Adrenal gland (tissue), 12 donors: Measurements from ENCODE around the gene GRID1. TPM values are rescaled to one million over a fixed set of nuclear protein-coding genes. Genes with fewer than 3 reads are reported as not detected.

Source experiments
- DNase-seq, 7 donors: peaks; one replicate each; pipeline ENCODE4 v3.0.0-alpha.2; 2019 to 2020
- H3K27ac ChIP-seq, 5 donors: fragments of 200-600 bp; sonication (generic) in 4 of 5; 1 replicate in 3 of 5; 2 replicates in 2 of 5; pipeline versions ENCODE4 v1.5.1 to v1.8.0; 2016 to 2020; ENCODE audit warnings: mild to moderate bottlenecking in 1 of 5
- H3K27me3 ChIP-seq: fragments of 200-600 bp; 2 replicates; pipeline ENCODE4 v1.8.0; 2021
- H3K36me3 ChIP-seq, 2 donors: fragments of 200-600 bp; replicated peaks in 1 of 2; 1 replicate in 1 of 2; 2 replicates in 1 of 2; pipeline versions ENCODE4 v1.5.1 to v1.8.0; 2018 to 2022
- H3K4me1 ChIP-seq, 2 donors: fragments of 200-600 bp; replicated peaks in 1 of 2; 1 replicate in 1 of 2; 2 replicates in 1 of 2; pipeline versions ENCODE4 v1.5.1 to v1.8.0; 2018 to 2021
- H3K4me3 ChIP-seq, 4 donors: fragments of 200-600 bp; sonication (generic) in 3 of 4; one replicate each; pipeline ENCODE4 v1.5.1; 2016 to 2018
- H3K9me3 ChIP-seq, 3 donors: fragments of 200-600 bp; sonication (generic) in 1 of 3; replicated peaks in 1 of 3; 1 replicate in 2 of 3; 2 replicates in 1 of 3; pipeline versions ENCODE4 v1.5.1 to v1.8.0; 2016 to 2021
- CTCF ChIP-seq, 6 experiments: fragments of 450-650 bp in 4 of 6; fragments of 200-600 bp in 2 of 6; sonication (generic) in 1 of 6; IDR thresholded peaks; 1 replicate in 5 of 6; 2 replicates in 1 of 6; pipeline versions ENCODE4 v1.5.1 to v1.8.0; 2016 to 2021; ENCODE audit warnings: antibody characterized with exemption in 6 of 6, mild to moderate bottlenecking in 2 of 6, moderate library complexity in 1 of 6
- POLR2A ChIP-seq, 2 donors: fragments of 450-650 bp; IDR thresholded peaks; one replicate each; pipeline ENCODE4 v1.6.1; 2017; ENCODE audit warnings: antibody characterized with exemption in 2 of 2, mild to moderate bottlenecking in 2 of 2, moderate library complexity in 1 of 2
- WGBS, 4 donors: extraction: QIAGEN DNeasy Blood & Tissue Kit in 2 of 4; methylation state at CpG; one replicate each; pipeline versions ENCODE4 v1.1.5 to v1.1.7; 2013 to 2017; 5-methylcytosine and 5-hydroxymethylcytosine counted together
- intact Hi-C, 2 donors: fragments of 100-400 bp; cut with DNase I; formaldehyde crosslinking; loops; one replicate each; pipeline versions ENCODE4 v1.14.1 to v1.15.0; 2022 to 2023
- polyA plus RNA-seq, 3 donors: library from polyadenylated mRNA; stranded (reverse); fragments of 200-250 nt in 2 of 3; fragments of 350-450 nt in 1 of 3; fragmentation: Illumina TruSeq in 1 of 3; extraction: RNeasy Lipid Tissue Mini Kit (QIAGEN cat#74804) in 1 of 3; gene quantifications; one replicate each; pipeline ENCODE4 v1.2.3, GENCODE V29; 2013 to 2014
- total RNA-seq, 9 donors: library from RNA; depleted of rRNA in 4 of 9; stranded (reverse); fragments of >200 nt in 4 of 9; fragments of 120-200 nt in 1 of 9; fragmentation: NEBNext Ultra II Directional in 1 of 9; extraction: Animal tissue kit (Norgen Biotek cat#: 25700) in 1 of 9; gene quantifications; one replicate each; pipeline versions ENCODE4 v1.1.0 to v1.2.4, GENCODE V29; 2013 to 2023
- donor health status: healthy with polysubstance abuse.
- donor health status: Bipolar disorder and iron deficiency.
- donor health status: DM: yes; HTN: yes; CAD: no.
- donor health status: DM: no; HTN: no; CAD: no.
- donor health status: DM: no; HTN: no; CAD: no.
- donor health status: DM: yes; HTN: yes; CAD: no.

GRID1 gene
- total and polyA plus RNA-seq, 12 donors: 2.2 to 8.0 (median 4.1) TPM

DNA sequence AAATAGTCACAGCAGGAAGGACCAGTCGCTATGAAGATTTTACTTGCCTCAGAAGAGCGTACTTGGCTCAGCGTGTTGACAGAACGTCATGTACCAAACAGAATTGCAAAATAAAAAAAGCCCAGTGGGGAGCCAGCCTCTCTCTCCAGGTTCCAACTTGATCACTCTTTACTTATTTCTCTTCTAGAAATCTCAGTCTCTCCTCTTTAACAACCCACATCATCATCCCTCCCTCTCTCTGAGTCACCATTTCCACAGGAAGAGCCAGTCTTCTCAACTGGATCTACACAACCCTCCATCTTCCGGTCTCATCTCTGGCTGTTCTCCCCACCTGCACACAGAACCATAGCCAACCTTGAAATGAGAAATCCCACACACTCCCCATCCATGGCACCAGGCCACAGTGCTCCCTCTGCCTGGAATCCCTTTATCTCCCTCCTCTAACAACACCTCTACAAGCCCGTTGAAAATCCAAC is 718.3 kb downstream of the GRID1 start:
- H3K27me3 ChIP-seq: no peaks in the 10 kb centered on the region
- no peak for TF ChIP-seq POLR2A (IDR thresholded peaks at IDR 0.05)
- no peak for TF ChIP-seq CTCF (IDR thresholded peaks at IDR 0.05)
- intact Hi-C loops: no loop called here
- no peak overlapping the region for H3K27ac ChIP-seq
- WGBS, 4 donors: 84 to 95% (median 93%) methylated on average over 6 of the region's 6 CpGs
- H3K9me3 ChIP-seq: no peaks in the 10 kb centered on the region
- no peaks in the 10 kb centered on the region for H3K4me1 ChIP-seq
- no peak for DNase-seq
- H3K4me3 ChIP-seq: no peak overlapping the region
- H3K36me3 ChIP-seq: no peaks in the 10 kb centered on the region

- H3K27ac ChIP-seq: no peak overlapping the region
Observed at GRCh38 chr10:85647741-85648140, 718.9 kb downstream of the GRID1 start.

DNA sequence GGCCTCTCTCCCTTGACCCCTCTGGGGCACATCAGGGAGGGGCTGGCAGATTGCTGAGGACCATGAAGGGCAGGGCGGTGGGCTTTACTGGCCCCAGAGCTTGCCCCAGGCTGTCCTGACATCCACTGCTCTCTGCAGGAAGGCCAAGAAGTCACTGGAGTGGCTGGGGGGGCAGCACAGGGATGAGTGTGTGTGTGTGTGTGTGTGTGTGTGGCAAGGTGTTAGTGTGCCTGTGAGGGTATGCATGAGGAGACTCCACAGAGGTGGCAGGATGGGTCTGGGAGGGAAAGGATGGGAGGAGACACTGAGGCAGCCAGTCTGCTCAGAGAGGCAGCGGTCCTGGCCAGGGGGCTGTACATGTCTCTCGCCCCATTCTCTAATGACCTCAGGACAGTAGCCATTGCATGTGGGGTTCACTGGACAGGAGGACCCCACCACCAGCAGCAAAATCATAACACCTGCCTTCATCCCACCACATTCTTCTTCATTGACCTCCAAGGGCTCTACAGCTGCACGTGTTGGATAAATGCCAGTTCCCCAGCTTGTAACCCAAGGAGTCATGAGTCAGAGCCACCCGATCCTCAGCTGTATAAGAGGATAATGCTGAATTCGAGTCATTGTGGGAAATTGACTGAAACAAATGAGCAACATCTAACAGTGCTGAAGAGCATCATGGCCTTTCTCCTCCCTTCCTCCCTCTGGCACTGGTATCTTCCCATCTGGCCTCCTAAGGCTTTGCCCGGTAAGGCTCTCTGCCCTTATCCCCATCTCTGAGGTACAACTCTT is 720.5 kb downstream of the GRID1 start:
- 79 to 96% (median 81%) methylated on average over 7 of the region's 7 CpGs for WGBS, 4 donors

More at GRCh38 chr10:85647741-85648140, 718.9 kb downstream of the GRID1 start:
- Histone ChIP-seq H3K9me3 (no peaks in the 10 kb centered on the region), H3K4me1 (peaks cover under 1 to 2% of the 10 kb centered on the region in 2 donors), H3K36me3 (no peaks in the 10 kb centered on the region), H3K27me3 (no peaks in the 10 kb centered on the region), H3K4me3 (no peak overlapping the region)
- intact Hi-C loops: no loop called here
- WGBS, 4 donors: 91 to 97% (median 93%) methylated on average over 5 of the region's 5 CpGs
- no peak for DNase-seq
- no peak for TF ChIP-seq CTCF (IDR thresholded peaks at IDR 0.05)
- TF ChIP-seq POLR2A (IDR thresholded peaks at IDR 0.05): no peak

DNA sequence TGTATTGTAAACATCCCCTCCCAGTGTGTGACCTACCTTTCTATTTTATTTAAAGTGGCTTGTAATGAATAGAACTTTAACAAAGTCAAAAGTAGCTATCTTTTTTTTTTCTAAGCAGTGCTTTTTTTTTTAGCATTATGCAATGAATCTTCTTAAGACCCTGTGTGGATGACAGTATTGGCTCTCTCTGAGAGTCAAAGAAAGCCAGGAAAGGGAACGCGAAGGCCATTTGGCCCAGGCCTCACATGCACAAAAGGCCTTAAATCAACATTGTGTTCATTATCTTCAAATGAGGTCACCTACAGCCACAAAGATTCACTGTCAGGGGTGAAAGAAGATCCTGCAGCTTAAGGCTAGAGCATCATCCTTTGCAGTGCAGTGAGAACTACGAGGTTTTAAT is 721.5 kb downstream of the GRID1 start:
- no peaks in the 10 kb centered on the region for H3K27me3 ChIP-seq
- H3K4me3 ChIP-seq: no peak overlapping the region
- 24 to 33% (median 30%) methylated on average over 3 of the region's 3 CpGs for WGBS, 4 donors
- peak in 2 of 7 donors; percentile 9 to 32 for DNase-seq
- H3K9me3 ChIP-seq: no peaks in the 10 kb centered on the region
- intact Hi-C loops: no loop called here
- no peaks in the 10 kb centered on the region for H3K36me3 ChIP-seq
- TF ChIP-seq CTCF (IDR thresholded peaks at IDR 0.05): no peak
- no peak overlapping the region for H3K27ac ChIP-seq
- H3K4me1 ChIP-seq: peaks cover 7 to 10% of the 10 kb centered on the region in 2 donors

More for the DNA sequence above, 720.5 kb downstream of the GRID1 start:
- Histone ChIP-seq H3K27ac (no peak overlapping the region), H3K4me3 (no peak overlapping the region), H3K27me3 (no peaks in the 10 kb centered on the region), H3K36me3 (no peaks in the 10 kb centered on the region), H3K9me3 (no peaks in the 10 kb centered on the region), H3K4me1 (peaks cover 7 to 10% of the 10 kb centered on the region in 2 donors)
- TF ChIP-seq CTCF (IDR thresholded peaks at IDR 0.05): no peak
- TF ChIP-seq POLR2A (IDR thresholded peaks at IDR 0.05): no peak
- intact Hi-C loops: no loop called here
- no peak for DNase-seq
